A673 (cell line): ENCODE results near the gene IPPK.

Source experiments
- EZH2 ChIP-seq: fragments of 200-600 bp; sonication (generic); IDR thresholded peaks from 2 replicates; pipeline ENCODE4 v1.6.1; 2017; ENCODE audit warnings: borderline replicate concordance, low read depth, mild to moderate bottlenecking, mixed read lengths, antibody characterized with exemption, low read length; ENCODE audit not compliant: poor library complexity, severe bottlenecking
- TF ChIP-seq, protein P1 (sequence below): fragments of 300-800, 200-600 bp; sonication (generic); conservative IDR thresholded peaks from 2 replicates; pipeline ENCODE4 v1.5.1; 2017; ENCODE audit warnings: low read depth, mild to moderate bottlenecking, antibody characterized with exemption, low read length, moderate library complexity, mixed read lengths

DNA sequence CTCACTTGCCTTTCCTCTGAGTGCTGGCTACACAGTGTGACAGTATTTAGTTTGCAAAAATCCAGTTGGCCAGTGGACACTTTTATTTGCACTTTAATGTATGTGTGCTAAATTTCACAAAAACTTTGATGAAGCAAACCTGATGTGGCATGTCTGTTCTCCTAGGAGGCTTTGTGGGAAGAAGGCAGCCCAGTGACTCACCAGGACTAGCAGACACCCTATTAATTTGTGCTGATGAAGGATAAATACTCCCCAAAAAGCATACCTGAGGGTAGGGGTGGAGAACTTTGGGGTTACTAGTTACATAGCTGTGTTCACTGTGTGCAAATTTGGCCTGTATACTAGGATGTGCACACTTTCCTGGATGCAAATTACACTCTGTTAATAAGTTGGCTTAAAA, 39.3 kb upstream of the IPPK start:
- no peak for TF ChIP-seq EZH2
- TF ChIP-seq, protein P1, sequence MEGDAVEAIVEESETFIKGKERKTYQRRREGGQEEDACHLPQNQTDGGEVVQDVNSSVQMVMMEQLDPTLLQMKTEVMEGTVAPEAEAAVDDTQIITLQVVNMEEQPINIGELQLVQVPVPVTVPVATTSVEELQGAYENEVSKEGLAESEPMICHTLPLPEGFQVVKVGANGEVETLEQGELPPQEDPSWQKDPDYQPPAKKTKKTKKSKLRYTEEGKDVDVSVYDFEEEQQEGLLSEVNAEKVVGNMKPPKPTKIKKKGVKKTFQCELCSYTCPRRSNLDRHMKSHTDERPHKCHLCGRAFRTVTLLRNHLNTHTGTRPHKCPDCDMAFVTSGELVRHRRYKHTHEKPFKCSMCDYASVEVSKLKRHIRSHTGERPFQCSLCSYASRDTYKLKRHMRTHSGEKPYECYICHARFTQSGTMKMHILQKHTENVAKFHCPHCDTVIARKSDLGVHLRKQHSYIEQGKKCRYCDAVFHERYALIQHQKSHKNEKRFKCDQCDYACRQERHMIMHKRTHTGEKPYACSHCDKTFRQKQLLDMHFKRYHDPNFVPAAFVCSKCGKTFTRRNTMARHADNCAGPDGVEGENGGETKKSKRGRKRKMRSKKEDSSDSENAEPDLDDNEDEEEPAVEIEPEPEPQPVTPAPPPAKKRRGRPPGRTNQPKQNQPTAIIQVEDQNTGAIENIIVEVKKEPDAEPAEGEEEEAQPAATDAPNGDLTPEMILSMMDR = no peak
